K562 (cell line): ENCODE measurements around the gene APP. TPM values are rescaled to one million over a fixed set of nuclear protein-coding genes. Genes with fewer than 3 reads are reported as not detected.

Experiments used
- ATAC-seq: fragments of 200-7000 bp; cut with Tn5 transposase; 3 replicates; pipeline ENCODE4 v1.9.1; 2020; ENCODE audit warnings: moderate library complexity
- BruUV-seq: library from RNA; stranded (reverse); fragments of 400-500 nt; replicated peaks from 2 replicates; lab custom pipeline; 2021; lab: Mats Ljungman, UMichigan
- CTCF ChIA-PET: fragments of 300-600 bp; formaldehyde crosslinking; extraction: SDS; loops from one replicate; lab custom pipeline; 2021; ENCODE audit warnings: low intra/inter-chr PET ratio; lab: Yijun Ruan, JAX
- POLR2A ChIA-PET: fragments of 300-600, 350-650 bp; sonication (Branson Sonifier 250); formaldehyde crosslinking; extraction: SDS; loops from one replicate; lab custom pipeline; 2021; ENCODE audit warnings: antibody characterized with exemption, inconsistent platforms; lab: Yijun Ruan, JAX
- DNase-seq, 4 experiments: peaks; one replicate each; pipeline versions ENCODE4 v3.0.0 to v3.0.0-alpha.2; 2011 to 2018; ENCODE audit warnings: low spot score in 3 of 4, mixed read lengths in 3 of 4; ENCODE audit errors: extremely low read depth in 1 of 4
- FAIRE-seq: peaks from 2 replicates; lab custom pipeline; 2011; peaks lifted over from hg19 to GRCh38; lab: Jason Lieb, UNC
- H2AFZ ChIP-seq: 2 replicates; pipeline ENCODE4 v1.6.0; 2011; ENCODE audit warnings: low read depth, low read length, control low read depth, inconsistent platforms
- H3K27ac ChIP-seq: fragments of 200-600 bp; 3 replicates; pipeline ENCODE4 v1.8.0; 2011; ENCODE audit warnings: low read depth, mild to moderate bottlenecking, control low read depth, inconsistent platforms, low read length, moderate library complexity, mixed read lengths; ENCODE audit errors: extremely low read depth
- H3K27me3 ChIP-seq, 2 experiments: fragments of 300-600 bp in 1 of 2; 2 replicates in 1 of 2; 3 replicates in 1 of 2; pipeline versions ENCODE4 v1.6.0 to v1.8.0; 2011; ENCODE audit warnings: inconsistent platforms in 2 of 2, low read length in 2 of 2, mild to moderate bottlenecking in 1 of 2, mixed read lengths in 1 of 2, moderate library complexity in 1 of 2; ENCODE audit not compliant: control insufficient read depth in 2 of 2, insufficient read depth in 2 of 2
- H3K36me3 ChIP-seq: fragments of 300-600 bp; 3 replicates; pipeline ENCODE4 v1.8.0; 2011; ENCODE audit warnings: mild to moderate bottlenecking, low read length, inconsistent platforms; ENCODE audit not compliant: control insufficient read depth, insufficient read depth
- H3K4me1 ChIP-seq, 2 experiments: fragments of 200-600 bp in 1 of 2; replicated peaks in 1 of 2; 2 replicates in 1 of 2; 3 replicates in 1 of 2; pipeline versions ENCODE4 v1.5.1 to v1.8.0; 2011; ENCODE audit warnings: inconsistent platforms in 2 of 2, low read length in 2 of 2, mild to moderate bottlenecking in 1 of 2, mixed read lengths in 1 of 2, moderate library complexity in 1 of 2; ENCODE audit not compliant: control insufficient read depth in 2 of 2, insufficient read depth in 2 of 2
- H3K4me2 ChIP-seq: 2 replicates; pipeline ENCODE4 v1.6.1; 2011; ENCODE audit warnings: low read length, control low read depth, inconsistent platforms, mixed read lengths; ENCODE audit not compliant: insufficient read depth
- H3K4me3 ChIP-seq: fragments of 200-600 bp; sonication (generic), shearing (Covaris generic); 2 replicates; pipeline ENCODE4 v1.5.1; 2016; ENCODE audit warnings: control low read depth, inconsistent platforms
- H3K79me2 ChIP-seq: fragments of 200-600 bp; 3 replicates; pipeline ENCODE4 v1.8.0; 2011; ENCODE audit warnings: low read length, inconsistent platforms; ENCODE audit not compliant: control insufficient read depth, insufficient read depth
- H3K9ac ChIP-seq, 2 experiments: 2 replicates each; pipeline versions ENCODE4 v1.6.0 to v1.6.1; 2011; ENCODE audit warnings: low read depth in 2 of 2, low read length in 2 of 2, control low read depth in 1 of 2, inconsistent platforms in 1 of 2, mild to moderate bottlenecking in 1 of 2, mixed read lengths in 1 of 2; ENCODE audit not compliant: insufficient read depth in 1 of 2
- H3K9me1 ChIP-seq: one replicate; pipeline ENCODE4 v1.6.0; 2011; ENCODE audit warnings: inconsistent platforms, mild to moderate bottlenecking, low read length, moderate library complexity; ENCODE audit not compliant: control insufficient read depth, insufficient read depth
- H3K9me3 ChIP-seq: replicated peaks from 2 replicates; pipeline ENCODE4 v1.5.1; 2011; ENCODE audit warnings: low read depth, low read length, inconsistent platforms; ENCODE audit not compliant: control insufficient read depth, insufficient read depth
- H4K20me1 ChIP-seq: replicated peaks from 2 replicates; pipeline ENCODE4 v1.6.1; 2011; ENCODE audit warnings: low read length, inconsistent platforms, mixed read lengths; ENCODE audit not compliant: control insufficient read depth, insufficient read depth
- ARID2 ChIP-seq: fragments of 450-650 bp; IDR thresholded peaks from 2 replicates; pipeline ENCODE4 v1.6.1; 2017; ENCODE audit warnings: antibody characterized with exemption, mild to moderate bottlenecking
- EHMT2 ChIP-seq: fragments of 450-650 bp; IDR thresholded peaks from 2 replicates; pipeline ENCODE4 v1.6.1; 2018; ENCODE audit warnings: antibody characterized with exemption
- ESRRA ChIP-seq: fragments of 450-650 bp; IDR thresholded peaks from 2 replicates; pipeline ENCODE4 v1.6.1; 2014; ENCODE audit warnings: low read depth, mild to moderate bottlenecking, moderate library complexity, borderline replicate concordance
- GABPB2 ChIP-seq: fragments of 250-450 bp; sonication (Bioruptor Pico); conservative IDR thresholded peaks from 2 replicates; pipeline ENCODE4 v1.5.1; 2021; ENCODE audit warnings: mild to moderate bottlenecking
- IFI16 ChIP-seq: fragments of 250-450 bp; sonication (Bioruptor Pico); IDR thresholded peaks from 2 replicates; pipeline ENCODE4 v2.1.2; 2022; ENCODE audit warnings: mild to moderate bottlenecking, inconsistent platforms
- KLF10 ChIP-seq: fragments of 250-450 bp; sonication (Bioruptor Pico); IDR thresholded peaks from 2 replicates; pipeline ENCODE4 v1.6.1; 2021; ENCODE audit warnings: matching md5 sums
- MAFK ChIP-seq: IDR thresholded peaks from 2 replicates; pipeline ENCODE4 v1.6.1; 2011; ENCODE audit warnings: low read length, improper control_type of control experiment
- MECOM ChIP-seq: fragments of 250-450 bp; sonication (Bioruptor Pico); IDR thresholded peaks from 2 replicates; pipeline ENCODE4 v1.8.0; 2022; ENCODE audit warnings: inconsistent platforms
- MTA1 ChIP-seq: fragments of 450-650 bp; IDR thresholded peaks from 2 replicates; pipeline ENCODE4 v1.6.1; 2017; ENCODE audit warnings: borderline replicate concordance
- SAFB2 ChIP-seq: fragments of 200-400 bp; formaldehyde crosslinking; IDR thresholded peaks from 2 replicates; pipeline ENCODE4 v1.6.1; 2018; ENCODE audit warnings: borderline replicate concordance, low read length, low read depth, moderate library complexity; ENCODE audit not compliant: severe bottlenecking
- SMAD4 ChIP-seq: fragments of 250-450 bp; sonication (Bioruptor Pico); conservative IDR thresholded peaks from 2 replicates; pipeline ENCODE4 v1.8.0; 2021; ENCODE audit warnings: inconsistent platforms, mild to moderate bottlenecking, moderate library complexity
- SP2 ChIP-seq: IDR thresholded peaks from 2 replicates; pipeline ENCODE4 v1.6.1; 2011; ENCODE audit warnings: mild to moderate bottlenecking, low read depth, low read length, moderate library complexity; ENCODE audit not compliant: poor library complexity, severe bottlenecking; ENCODE audit errors: extremely low read depth
- TAF1 ChIP-seq: IDR thresholded peaks from 2 replicates; pipeline ENCODE4 v1.6.1; 2011; ENCODE audit warnings: mild to moderate bottlenecking, low read length, moderate library complexity; ENCODE audit not compliant: insufficient read depth, control insufficient read depth, severe bottlenecking; ENCODE audit errors: extremely low read depth
- THRAP3 ChIP-seq: fragments of 450-650 bp; IDR thresholded peaks from 2 replicates; pipeline ENCODE4 v1.6.1; 2016; ENCODE audit warnings: mild to moderate bottlenecking, inconsistent platforms, borderline replicate concordance
- ZKSCAN1 ChIP-seq: fragments of 150-350 bp; IDR thresholded peaks from 2 replicates; pipeline ENCODE4 v1.6.1; 2016; ENCODE audit warnings: low read depth, low read length
- ZNF318 ChIP-seq, 2 experiments: fragments of 450-650 bp; IDR thresholded peaks; 2 replicates each; pipeline ENCODE4 v1.6.1; 2016; ENCODE audit warnings: mild to moderate bottlenecking in 2 of 2, borderline replicate concordance in 1 of 2, low read depth in 1 of 2, moderate library complexity in 1 of 2
- WGBS: fragments of 100-300 bp; shearing (Covaris generic); methylation state at CpG from one replicate; pipeline ENCODE4 v1.1.6; 2016; ENCODE audit warnings: low coverage, mixed read lengths; ENCODE audit not compliant: insufficient coverage; ENCODE audit errors: missing lambda C conversion rate; 5-methylcytosine and 5-hydroxymethylcytosine counted together
- in situ Hi-C: fragments of 300-500 bp; cut with MboI; formaldehyde crosslinking; loops from 4 replicates; pipeline ENCODE4 v1.15.0; 2018; ENCODE audit warnings: inconsistent platforms, mixed read lengths
- intact Hi-C: fragments of 100-400 bp; cut with micrococcal nuclease; formaldehyde crosslinking; loops from 2 replicates; pipeline ENCODE4 v1.14.2; 2022
- polyA plus RNA-seq, 8 experiments: library from polyadenylated mRNA; depleted of rRNA in 4 of 8; stranded (reverse) in 5 of 8; unstranded in 3 of 8; fragments of >200 nt; fragmentation: Nextera tagmentation in 2 of 8; fragmentation: Illumina TruSeq in 1 of 8; extraction: Ambion mirVana in 2 of 8; extraction: Trizol in 1 of 8; gene quantifications; 2 replicates each; pipeline versions ENCODE4 v1.2.1 to v1.2.3, GENCODE V29; 2011 to 2014; ENCODE audit warnings: inconsistent platforms in 1 of 8, missing spikeins in 1 of 8
- total RNA-seq, 7 experiments: library from RNA; depleted of rRNA in 6 of 7; stranded (reverse); fragments of >200 nt in 6 of 7; fragmentation: Illumina TruSeq in 2 of 7; extraction: Trizol in 2 of 7; gene quantifications; 2 replicates each; pipeline versions ENCODE4 v1.2.1 to v1.2.3, GENCODE V29; 2011 to 2021; ENCODE audit warnings: low replicate concordance in 1 of 7

The APP gene
- total and polyA plus RNA-seq, 9 of the 15 experiments (the other 6 are each of a cell fraction or from before 2014, with no cell fraction given) = 0.01 to 1.5 (median 0.16) TPM; not detected in 5

GRCh38 chr21:25838809-25839208 is 331.8 kb downstream of the APP start:
- no peaks in the 10 kb centered on the region for H3K36me3 ChIP-seq
- H3K4me3 ChIP-seq = no peak overlapping the region
- no peak for ATAC-seq
- H3K4me1 ChIP-seq = no peaks in the 10 kb centered on the region
- H3K27ac ChIP-seq = no peak overlapping the region
- BruUV-seq = no TSS peak
- H3K9me3 ChIP-seq = no peaks in the 10 kb centered on the region
- intact Hi-C loops (no loop called here), in situ Hi-C loops (no loop called here)
- no peaks in the 10 kb centered on the region for H4K20me1 ChIP-seq
- no peak for FAIRE-seq
- no peaks in the 10 kb centered on the region for H3K9me1 ChIP-seq
- DNase-seq = no peak
- ChIA-PET CTCF (no interaction called here), POLR2A (no interaction called here)
- no peaks in the 10 kb centered on the region for H3K79me2 ChIP-seq
- no peak overlapping the region for H3K9ac ChIP-seq
- WGBS = 0% methylated on average over 4 of the region's 4 CpGs
- no peaks in the 10 kb centered on the region; a peak in 1 of 5 replicates for H3K27me3 ChIP-seq
- TF ChIP-seq GABPB2 (no peak), ZKSCAN1 (no peak), THRAP3 (no peak), MAFK (no peak), ESRRA (no peak), IFI16 (CRISPR knock-in tag) (no peak), SP2 (no peak), TAF1 (no peak), ARID2 (no peak), KLF10 (CRISPR knock-in tag) (no peak), ZNF318 (IDR thresholded peaks at IDR 0.05; ENCODE audit: borderline replicate concordance in 1 of 2, low read depth in 1 of 2) (no peak), SAFB2 (no peak), MECOM (CRISPR knock-in tag) (no peak), EHMT2 (no peak), MTA1 (no peak), SMAD4 (CRISPR knock-in tag) (no peak)
- H2AFZ ChIP-seq = no peak overlapping the region
- no peak overlapping the region for H3K4me2 ChIP-seq
